Right lobe of liver (tissue), 4 donors: ENCODE results near the gene ANKLE1.

Source experiments
- CTCF ChIP-seq, 4 donors: fragments of 200-600 bp in 3 of 4; fragments of 450-650 bp in 1 of 4; IDR thresholded peaks; one replicate each; pipeline versions ENCODE4 v1.5.1 to v1.8.0; 2016 to 2022; ENCODE audit warnings: antibody characterized with exemption in 4 of 4, mild to moderate bottlenecking in 2 of 4
- POLR2A ChIP-seq: fragments of 450-650 bp; IDR thresholded peaks from one replicate; pipeline ENCODE4 v1.6.1; 2017; ENCODE audit warnings: antibody characterized with exemption, mild to moderate bottlenecking
- donor health status: DM: no; HTN: no; CAD: no.
- donor health status: DM: no; HTN: no; CAD: no.
- donor health status: DM: no; HTN: yes; CAD: no.

- peak; percentile 39 to 62 (median 50) for TF ChIP-seq CTCF (IDR thresholded peaks at IDR 0.05)
- TF ChIP-seq POLR2A, result no peak
Observed at GRCh38 chr19:17292301-17293074, 10.8 kb downstream of the ANKLE1 start.
